GM19035 (cell line): Measurements from ENCODE around the gene SYNCRIP.
"Not testable (repeated sequence)": the region's sequence is repeated elsewhere in the genome, so short reads cannot be mapped to it uniquely, and the experiment has no call there.

ENCODE experiments used
- ATAC-seq: cut with Tn5 transposase; IDR thresholded peaks from one replicate; pipeline ENCODE4 v1.9.1; 2021; ENCODE audit not compliant: unreplicated experiment

SYNCRIP gene

GRCh38 chr6:85670573-85670972, 27.9 kb upstream of the SYNCRIP start:
- ATAC-seq: no peak

GRCh38 chr6:85669735-85670194, 27.1 kb upstream of the SYNCRIP start:
- ATAC-seq: peak; percentile 98

- no peak for ATAC-seq
Measured at GRCh38 chr6:85662251-85662650, 19.6 kb upstream of the SYNCRIP start.

- no peak for ATAC-seq
Measured at GRCh38 chr6:85660181-85660611, 17.5 kb upstream of the SYNCRIP start.

GRCh38 chr6:85650606-85651005, 7.9 kb upstream of the SYNCRIP start:
- no peak for ATAC-seq

- no peak for ATAC-seq
Measured at GRCh38 chr6:85644279-85644762, 1.6 kb upstream of the SYNCRIP start.

- ATAC-seq: peak; percentile 46
Measured at GRCh38 chr6:85643537-85644278, 1.0 kb upstream of the SYNCRIP start.

- no peak for ATAC-seq
Measured at GRCh38 chr6:85641897-85642773, 551 bp downstream of the SYNCRIP start.

- ATAC-seq: no peak
Measured at GRCh38 chr6:85641522-85641896, 1.2 kb downstream of the SYNCRIP start.

- no peak for ATAC-seq
Measured at GRCh38 chr6:85640821-85641220, 1.9 kb downstream of the SYNCRIP start.

GRCh38 chr6:85637579-85637978, 5.1 kb downstream of the SYNCRIP start:
- no peak for ATAC-seq

GRCh38 chr6:85632164-85632942, 10.3 kb downstream of the SYNCRIP start:
- no peak for ATAC-seq

- ATAC-seq: not testable (repeated sequence)
Measured at GRCh38 chr6:85631117-85631516, 11.6 kb downstream of the SYNCRIP start.

GRCh38 chr6:85628353-85628752, 14.3 kb downstream of the SYNCRIP start:
- no peak for ATAC-seq

GRCh38 chr6:85620308-85620707, 22.4 kb downstream of the SYNCRIP start:
- no peak for ATAC-seq

- no peak for ATAC-seq
Measured at GRCh38 chr6:85614780-85615179, 27.9 kb downstream of the SYNCRIP start.

GRCh38 chr6:85612690-85613474, 29.8 kb downstream of the SYNCRIP start:
- ATAC-seq: no peak

GRCh38 chr6:85610182-85610895, 32.3 kb downstream of the SYNCRIP start:
- no peak for ATAC-seq

- ATAC-seq: no peak
Measured at GRCh38 chr6:85602100-85602499, 40.6 kb downstream of the SYNCRIP start.
